ENCODE measurements around the gene FAM135A.
"Not testable (repeated sequence)": the region's sequence is repeated elsewhere in the genome, so short reads cannot be mapped to it uniquely, and the experiment has no call there.

The FAM135A gene

DNA sequence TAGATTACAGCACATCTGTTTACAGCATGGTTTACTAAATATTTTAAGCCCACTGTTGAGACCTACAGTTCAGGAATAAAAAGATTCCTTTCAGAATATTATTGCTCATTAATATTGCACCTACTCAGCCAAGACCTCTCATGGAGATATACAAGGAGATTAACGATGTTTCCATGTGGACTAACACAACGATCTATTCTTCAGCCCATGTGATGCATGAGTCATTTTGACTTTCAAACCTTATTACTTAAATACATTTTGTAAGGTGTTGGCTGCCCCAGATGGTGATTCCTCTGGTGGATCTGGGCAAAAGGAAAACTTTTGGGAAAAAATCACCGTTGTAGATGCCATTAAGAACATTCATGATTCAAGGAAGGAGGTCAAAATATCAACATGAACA, 105.4 kb downstream of the FAM135A start:
- no peak for DNase-seq
- intact Hi-C loops (cut with DNase I) = no loop called here

DNA sequence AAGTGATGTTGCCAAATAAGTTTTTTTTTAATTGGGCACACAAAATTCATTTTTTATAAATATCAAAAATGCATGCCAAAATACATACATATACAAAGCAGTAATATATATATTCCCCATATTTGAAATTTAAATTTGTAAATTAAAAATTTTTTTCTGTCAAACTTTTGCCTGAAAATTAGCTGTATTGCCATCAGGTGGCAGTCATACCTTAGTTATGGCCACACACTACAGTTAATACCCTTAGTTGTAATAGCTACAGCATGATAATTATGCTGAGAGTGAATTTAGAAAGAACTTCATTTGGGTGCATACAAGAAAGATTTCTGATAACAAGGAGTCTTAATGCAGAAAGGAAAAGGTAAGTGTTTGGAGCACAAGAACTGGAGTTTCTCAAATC, 107.3 kb downstream of the FAM135A start:
- peak in 1 of 42 donors; percentile 7 for DNase-seq
- intact Hi-C loops (cut with DNase I) = no loop called here

GRCh38 chr6:70524721-70525286, 111.5 kb downstream of the FAM135A start:
- DNase-seq = no peak
- intact Hi-C loops (cut with DNase I) = no loop called here

GRCh38 chr6:70527071-70527737, 113.9 kb downstream of the FAM135A start:
- no peak for DNase-seq
- intact Hi-C loops (cut with DNase I) = no loop called here

DNA sequence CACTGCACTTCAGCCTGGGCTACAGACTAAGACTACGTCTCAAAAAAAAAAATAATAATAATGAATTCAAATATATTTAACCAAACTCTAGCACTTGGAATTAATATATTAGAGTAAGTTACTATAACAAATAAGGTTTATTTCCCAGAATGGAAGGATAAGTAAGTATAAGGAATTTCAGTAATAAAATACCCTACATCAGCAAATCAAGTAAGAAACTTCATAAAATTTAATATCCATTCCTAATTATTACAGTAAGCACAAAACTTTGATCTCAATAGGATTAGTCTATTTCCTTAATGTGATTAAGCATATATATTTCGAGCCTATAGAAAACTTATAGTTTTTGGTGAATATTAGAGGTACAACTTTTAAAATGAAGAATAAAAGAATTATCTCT, 116.7 kb downstream of the FAM135A start:
- no peak for DNase-seq
- intact Hi-C loops (cut with DNase I) = no loop called here

DNA sequence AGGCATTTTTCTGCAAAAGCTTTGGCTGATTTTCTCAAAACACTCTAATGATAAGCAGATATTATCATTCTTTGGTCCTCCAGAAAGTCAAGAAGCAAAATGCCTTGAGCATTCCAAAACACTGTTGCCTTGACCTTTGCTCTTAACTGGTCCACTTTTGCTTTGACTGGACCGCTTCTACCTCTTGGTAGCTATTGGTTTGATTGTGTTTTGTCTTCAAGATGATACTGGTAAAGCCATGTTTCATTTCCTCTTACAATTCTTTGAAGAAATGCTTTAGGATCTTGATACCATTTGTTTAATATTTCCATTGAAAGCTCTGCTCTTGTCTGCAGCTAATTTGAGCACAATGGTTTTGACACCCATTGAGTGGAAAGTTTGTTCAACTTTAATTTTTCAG, 117.8 kb downstream of the FAM135A start:
- intact Hi-C loops (cut with DNase I) = no loop called here
- no peak for DNase-seq

DNA sequence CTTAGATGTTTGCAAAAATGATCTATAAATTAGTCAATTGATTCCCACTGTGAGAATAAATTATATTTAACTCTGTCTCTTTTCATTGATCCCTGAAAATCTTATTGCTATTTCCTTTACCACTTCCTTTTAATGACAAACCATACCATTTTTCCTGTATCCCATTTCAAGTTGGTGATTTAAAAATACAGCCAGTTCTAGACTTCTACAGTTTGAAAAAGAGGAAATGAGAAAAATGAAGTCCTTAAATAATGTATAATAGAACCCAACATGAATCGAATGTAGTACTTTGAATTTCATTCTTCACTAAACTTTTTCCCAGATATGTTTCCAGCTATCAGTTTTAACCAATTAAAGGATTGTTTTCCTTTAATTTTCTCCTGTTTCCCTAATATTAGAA, 124.0 kb downstream of the FAM135A start:
- no peak for DNase-seq
- intact Hi-C loops (cut with DNase I) = no loop called here

GRCh38 chr6:70538376-70538775, 125.1 kb downstream of the FAM135A start:
- DNase-seq = no peak
- intact Hi-C loops (cut with DNase I) = no loop called here

DNA sequence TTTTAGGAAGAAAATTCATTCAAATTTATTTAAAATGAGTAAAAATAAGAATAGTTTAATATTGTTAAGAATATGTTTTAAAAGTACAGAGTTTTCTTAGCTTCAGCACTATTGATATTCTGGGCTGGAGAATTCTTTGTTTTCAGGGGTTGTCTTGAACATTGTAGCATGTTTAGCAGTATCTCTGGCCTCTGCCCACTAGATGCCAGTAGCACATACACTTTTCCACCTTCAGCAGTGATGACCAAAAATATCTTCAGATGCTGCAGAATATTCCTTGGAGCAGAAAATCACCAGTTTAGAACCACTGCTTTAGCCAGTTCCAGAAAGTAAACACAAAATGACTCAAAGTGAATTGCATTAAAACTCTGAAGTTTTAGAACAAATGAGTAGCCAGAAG, 134.0 kb downstream of the FAM135A start:
- intact Hi-C loops (cut with DNase I) = no loop called here

DNA sequence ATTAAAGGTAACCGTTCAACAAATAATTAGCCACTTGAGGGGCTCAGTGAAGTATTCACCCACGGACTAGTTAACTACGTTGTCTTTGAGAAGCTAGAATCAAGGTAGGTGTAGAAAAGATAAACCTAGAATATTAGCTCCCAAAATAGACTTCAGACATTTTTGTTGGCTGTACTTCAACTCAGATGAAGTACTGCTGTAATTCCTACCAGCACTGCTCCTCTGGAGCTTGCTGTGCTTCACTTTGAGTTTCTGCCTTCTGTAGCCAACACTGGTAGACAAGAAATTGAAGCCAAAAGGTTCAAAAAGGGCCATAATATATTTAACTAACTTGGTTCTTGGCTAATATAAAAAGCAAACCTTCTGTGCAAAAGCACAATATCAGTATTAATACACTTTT, 134.6 kb downstream of the FAM135A start:
- DNase-seq = no peak
- intact Hi-C loops (cut with DNase I) = no loop called here

More for the DNA sequence above, 134.0 kb downstream of the FAM135A start:
- peak in 5 of 42 donors; percentile 16 to 44 (median 27) for DNase-seq

- no peak for DNase-seq
- intact Hi-C loops (cut with DNase I) = no loop called here
Observed at GRCh38 chr6:70549327-70549726, 136.0 kb downstream of the FAM135A start.

- DNase-seq = no peak
- intact Hi-C loops (cut with DNase I) = no loop called here
Observed at GRCh38 chr6:70551566-70551965, 138.3 kb downstream of the FAM135A start.

GRCh38 chr6:70552286-70552940, 139.1 kb downstream of the FAM135A start:
- intact Hi-C loops (cut with DNase I); DNase-seq: not testable (repeated sequence)

DNA sequence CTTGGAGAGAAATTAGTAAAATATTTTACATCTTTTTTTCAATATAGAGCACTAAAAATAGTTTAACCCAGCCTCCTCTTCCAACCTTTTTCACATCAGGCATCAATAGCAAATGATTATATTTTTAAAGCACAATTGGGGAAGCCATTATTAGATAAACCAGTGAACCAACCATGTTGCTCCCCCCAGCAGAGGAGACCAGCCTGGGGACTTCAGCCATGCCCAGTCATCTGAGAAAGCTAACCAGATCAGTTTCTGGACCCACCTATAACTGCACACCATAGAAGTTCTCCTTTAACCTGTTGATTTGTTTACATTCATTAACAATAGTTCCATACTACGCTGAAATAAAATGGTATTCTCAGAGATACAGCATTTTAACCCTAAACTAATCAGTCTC, 139.7 kb downstream of the FAM135A start:
- DNase-seq = no peak
- intact Hi-C loops (cut with DNase I) = no loop called here

DNA sequence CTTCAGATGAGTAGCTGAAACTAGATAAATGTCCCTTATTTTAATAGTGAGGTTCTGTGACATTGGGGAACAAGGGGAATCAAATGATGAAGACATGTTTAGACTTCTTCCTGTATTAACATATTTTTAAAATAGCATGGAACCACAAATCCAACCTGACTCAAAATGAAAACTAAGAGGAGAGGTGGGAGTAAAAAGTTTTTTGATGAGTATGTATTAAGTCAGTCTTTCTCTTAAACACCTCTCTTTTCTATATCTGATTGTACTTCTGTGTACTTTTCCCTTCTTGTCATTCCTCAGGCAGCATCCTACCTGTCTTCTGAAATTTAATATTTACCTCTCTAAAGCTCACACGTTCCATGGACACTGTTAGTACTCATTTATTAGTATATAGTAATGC, 144.7 kb downstream of the FAM135A start:
- DNase-seq = no peak
- intact Hi-C loops (cut with DNase I) = no loop called here

DNA sequence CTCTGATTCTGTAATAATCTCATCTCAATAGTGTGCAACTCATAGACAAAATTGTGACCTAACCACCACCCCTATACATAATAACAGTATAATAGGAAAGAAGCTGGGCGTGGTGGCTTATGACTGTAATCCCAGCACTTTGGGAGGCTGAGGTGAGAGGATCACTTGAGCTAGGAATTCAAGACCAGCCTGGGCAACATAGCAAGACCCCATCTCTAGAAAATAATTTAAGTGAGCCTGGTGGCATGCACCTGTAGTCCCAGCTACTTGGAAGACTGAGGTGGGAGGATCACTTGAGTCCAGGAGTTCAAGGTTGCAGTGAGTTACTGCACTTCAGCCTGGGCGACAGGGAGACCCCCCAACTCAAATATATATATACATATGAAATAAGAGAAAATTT, 149.1 kb downstream of the FAM135A start:
- DNase-seq; intact Hi-C loops (cut with DNase I): not testable (repeated sequence)

DNA sequence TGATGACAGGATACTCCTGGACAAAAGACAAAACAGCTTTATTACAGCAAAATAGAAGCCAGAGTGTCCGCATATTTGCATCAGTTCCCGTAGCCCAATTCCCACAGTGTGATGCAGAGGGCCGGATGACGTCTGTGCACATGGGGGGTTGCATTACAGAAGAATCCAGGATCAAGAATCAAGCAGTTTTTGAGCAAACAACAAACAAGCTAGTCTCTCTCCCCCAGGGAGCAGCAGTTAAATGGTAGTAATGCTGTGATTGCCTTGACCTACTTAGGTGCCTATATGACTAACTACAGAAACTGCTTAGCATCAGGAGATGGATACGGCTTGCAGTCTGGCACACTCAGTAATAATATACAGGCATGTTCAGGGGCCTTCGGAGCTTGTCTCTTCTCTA, 150.2 kb downstream of the FAM135A start:
- intact Hi-C loops (cut with DNase I) = no loop called here
- peak in 2 of 42 donors; percentile 10 to 14 for DNase-seq

GRCh38 chr6:70566751-70567382, 153.6 kb downstream of the FAM135A start, which contains the start of gene SDHAF4:
Gene SDHAF4, plus strand, starts transcription at chr6:70566930. Its CDS starts 11 bp downstream, at chr6:70566941.
- intact Hi-C loops (cut with DNase I) = loop anchor here (5.0 kb wide), 2 partner anchors 100 to 155 kb away; partner anchors contain the start of genes FAM135A and SMAP1
- peak; percentile 86 to 98 (median 96) for DNase-seq

DNA sequence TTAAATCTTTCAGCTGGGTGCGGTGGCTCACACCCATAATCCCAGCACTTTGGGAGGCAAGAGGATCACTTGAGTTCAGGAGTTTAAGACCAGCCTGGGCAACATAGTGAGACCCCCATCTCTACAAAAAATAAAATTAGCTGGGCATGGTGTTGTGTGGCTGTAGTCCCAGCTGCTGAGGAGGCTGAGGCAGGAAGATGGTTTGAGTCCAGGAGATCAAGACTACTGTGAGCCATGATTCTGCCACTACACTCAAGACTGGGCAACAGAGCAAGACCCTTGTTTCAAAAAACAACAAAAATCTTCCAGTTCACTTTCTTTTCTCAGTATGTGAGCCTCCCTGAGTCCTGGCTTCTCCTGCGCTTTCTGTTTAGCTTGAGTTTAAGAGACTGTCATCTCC, 161.3 kb downstream of the FAM135A start:
- DNase-seq = no peak
- intact Hi-C loops (cut with DNase I) = no loop called here

DNA sequence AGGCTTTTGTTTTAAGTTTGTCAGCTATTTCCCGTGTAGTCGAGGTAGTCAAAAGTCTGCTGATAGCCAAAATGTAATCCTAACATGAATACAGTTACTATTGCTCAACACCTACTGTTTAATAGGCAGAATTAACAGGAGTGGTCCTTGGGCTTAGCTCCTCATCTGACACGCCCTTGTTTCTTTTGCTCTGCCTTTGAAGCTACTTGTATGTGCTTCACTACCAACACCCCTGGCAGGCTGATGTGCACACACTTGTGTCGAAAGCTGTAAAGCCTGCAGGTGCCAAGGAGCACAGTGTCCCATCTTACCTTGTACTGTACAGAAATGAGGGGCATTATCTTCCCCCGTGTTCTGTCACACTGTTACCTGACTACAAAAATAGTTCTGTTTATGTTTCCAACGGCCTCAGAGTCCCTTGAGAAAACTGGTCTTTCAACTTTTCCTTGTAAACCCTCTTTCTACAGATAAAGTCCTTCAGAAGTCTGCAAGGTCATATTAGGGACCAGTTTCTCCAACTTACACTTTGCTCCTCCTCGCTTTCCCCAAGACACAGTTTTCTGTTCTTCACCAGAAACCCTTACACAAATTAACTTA, 162.7 kb downstream of the FAM135A start:
- no peak for DNase-seq
- intact Hi-C loops (cut with DNase I) = no loop called here

Data from head of caudate nucleus (tissue), 42 donors.